Vagina (tissue), 2 donors: ENCODE results near the gene FSTL1.

Experiments used
- POLR2A ChIP-seq, 2 donors: fragments of 450-650 bp; IDR thresholded peaks; one replicate each; pipeline ENCODE4 v1.6.1; 2017; ENCODE audit warnings: antibody characterized with exemption in 2 of 2, mild to moderate bottlenecking in 2 of 2, moderate library complexity in 2 of 2
- TF ChIP-seq, protein P1 (sequence below), 3 experiments: fragments of 450-650 bp in 2 of 3; fragments of 200-600 bp in 1 of 3; sonication (generic) in 1 of 3; IDR thresholded peaks; one replicate each; pipeline ENCODE4 v1.5.1; 2017 to 2019; ENCODE audit warnings: antibody characterized with exemption in 3 of 3, mild to moderate bottlenecking in 2 of 3, moderate library complexity in 2 of 3

DNA sequence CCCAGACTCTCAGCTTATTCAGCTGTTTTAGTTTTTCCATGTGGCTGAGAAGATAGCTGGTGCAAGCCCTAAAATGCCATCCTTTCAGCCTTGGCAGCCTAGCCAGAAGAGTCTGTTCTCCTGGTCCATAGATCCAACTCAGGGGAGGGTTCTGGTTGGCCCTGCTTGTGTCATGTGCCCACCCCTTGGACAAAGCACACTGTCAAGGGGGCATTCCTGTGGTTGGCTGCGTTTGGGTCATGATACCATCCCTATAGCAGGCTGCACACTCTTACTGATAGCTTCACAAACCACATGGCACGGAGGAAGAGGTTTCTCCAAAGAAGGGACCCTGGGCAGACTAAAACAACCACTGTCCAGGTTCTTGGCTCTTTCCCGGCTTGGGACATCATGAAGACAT lies 8.4 kb upstream of the FSTL1 start:
- TF ChIP-seq, protein P1, sequence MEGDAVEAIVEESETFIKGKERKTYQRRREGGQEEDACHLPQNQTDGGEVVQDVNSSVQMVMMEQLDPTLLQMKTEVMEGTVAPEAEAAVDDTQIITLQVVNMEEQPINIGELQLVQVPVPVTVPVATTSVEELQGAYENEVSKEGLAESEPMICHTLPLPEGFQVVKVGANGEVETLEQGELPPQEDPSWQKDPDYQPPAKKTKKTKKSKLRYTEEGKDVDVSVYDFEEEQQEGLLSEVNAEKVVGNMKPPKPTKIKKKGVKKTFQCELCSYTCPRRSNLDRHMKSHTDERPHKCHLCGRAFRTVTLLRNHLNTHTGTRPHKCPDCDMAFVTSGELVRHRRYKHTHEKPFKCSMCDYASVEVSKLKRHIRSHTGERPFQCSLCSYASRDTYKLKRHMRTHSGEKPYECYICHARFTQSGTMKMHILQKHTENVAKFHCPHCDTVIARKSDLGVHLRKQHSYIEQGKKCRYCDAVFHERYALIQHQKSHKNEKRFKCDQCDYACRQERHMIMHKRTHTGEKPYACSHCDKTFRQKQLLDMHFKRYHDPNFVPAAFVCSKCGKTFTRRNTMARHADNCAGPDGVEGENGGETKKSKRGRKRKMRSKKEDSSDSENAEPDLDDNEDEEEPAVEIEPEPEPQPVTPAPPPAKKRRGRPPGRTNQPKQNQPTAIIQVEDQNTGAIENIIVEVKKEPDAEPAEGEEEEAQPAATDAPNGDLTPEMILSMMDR (IDR thresholded peaks at IDR 0.05), result no peak
- no peak for TF ChIP-seq POLR2A (IDR thresholded peaks at IDR 0.05)
